Fibroblast of gingiva (primary cell): ENCODE measurements around the gene SPG11.
A peak's percentile ranks its signal among the peaks of the same experiment; 100 is the strongest.
"Not testable (repeated sequence)": the region's sequence is repeated elsewhere in the genome, so short reads cannot be mapped to it uniquely, and the experiment has no call there.

Source experiments
- DNase-seq: peaks from one replicate; pipeline ENCODE4 v3.0.0-alpha.2; 2011; ENCODE audit warnings: low read depth

The SPG11 gene

DNA sequence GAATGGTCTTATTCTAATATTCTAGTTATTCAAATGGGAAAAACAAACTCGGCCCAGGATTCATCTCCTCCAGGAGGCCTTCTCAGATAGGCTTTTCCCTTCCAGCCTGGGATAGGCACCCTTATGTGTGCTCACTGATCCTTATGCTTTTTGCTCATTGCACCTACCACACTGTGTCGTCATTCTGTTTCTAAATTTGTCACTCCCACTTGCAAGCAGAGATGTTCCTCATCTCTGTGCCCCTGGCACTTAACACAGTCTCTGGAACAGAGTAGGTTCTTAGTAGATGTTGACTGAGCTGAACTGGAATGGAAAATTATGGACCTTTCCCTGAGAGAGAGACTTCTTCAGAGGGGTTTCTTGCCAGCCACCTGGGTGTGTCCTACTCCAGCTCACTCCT is 18.7 kb upstream of the SPG11 start:
- DNase-seq: no peak

DNA sequence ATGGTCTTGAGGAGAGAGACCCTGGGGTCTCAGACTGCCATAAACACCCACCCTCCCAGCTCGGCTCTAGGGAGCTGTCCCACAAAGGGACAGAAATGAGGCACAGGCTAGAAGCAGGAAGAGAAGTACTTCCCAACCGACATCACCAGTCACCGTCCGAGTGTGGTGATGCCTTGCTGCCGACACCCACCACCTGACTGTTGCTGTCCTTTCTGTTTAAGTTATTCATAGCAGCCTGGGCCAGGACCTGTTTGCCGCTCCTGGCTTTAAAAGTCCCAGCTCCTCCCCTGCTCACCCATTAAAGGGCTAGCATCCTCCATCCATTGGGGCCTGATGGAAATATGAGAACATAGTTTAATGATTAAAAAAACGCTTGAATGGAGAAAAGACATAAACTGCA is 13.2 kb upstream of the SPG11 start:
- no peak for DNase-seq

DNA sequence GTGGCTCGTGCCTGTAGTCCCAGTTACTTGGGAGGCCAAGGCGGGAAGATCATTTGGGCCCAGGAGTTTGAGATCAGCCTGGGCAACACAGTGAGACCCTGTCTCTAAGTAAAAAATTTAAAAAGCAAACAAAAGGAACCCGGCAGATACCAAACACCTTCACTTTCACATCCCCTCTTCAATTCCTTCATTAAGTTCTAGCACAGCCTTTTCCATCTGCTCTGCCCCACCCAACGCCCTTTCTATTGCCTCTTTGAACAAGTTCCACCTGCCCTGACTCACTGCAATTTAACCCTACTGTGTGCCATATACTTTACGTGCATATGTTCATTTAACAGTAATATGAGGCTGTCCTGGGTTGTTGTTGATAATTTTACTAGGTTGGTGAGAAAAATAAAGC is 12.4 kb upstream of the SPG11 start:
- DNase-seq: no peak

DNA sequence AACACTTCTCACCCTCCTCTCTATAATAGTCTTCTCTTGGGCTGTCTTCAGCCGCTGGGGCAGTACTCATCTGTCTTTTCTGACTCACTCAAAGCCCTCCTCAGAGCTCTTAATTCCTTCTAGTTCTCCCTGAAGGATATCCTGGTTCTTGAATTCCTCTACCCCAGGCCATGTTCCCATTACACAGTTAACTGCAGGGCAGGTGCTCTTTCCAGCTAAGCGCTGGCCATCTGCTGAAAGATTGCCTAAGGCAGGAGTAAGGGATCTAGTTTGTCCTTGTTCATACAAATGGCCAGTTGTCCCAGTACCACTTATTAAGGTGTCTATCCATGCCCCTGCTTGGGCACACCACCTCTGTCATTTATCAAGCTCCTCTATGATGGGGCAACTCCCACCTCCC is 10.2 kb upstream of the SPG11 start:
- DNase-seq: no peak

DNA sequence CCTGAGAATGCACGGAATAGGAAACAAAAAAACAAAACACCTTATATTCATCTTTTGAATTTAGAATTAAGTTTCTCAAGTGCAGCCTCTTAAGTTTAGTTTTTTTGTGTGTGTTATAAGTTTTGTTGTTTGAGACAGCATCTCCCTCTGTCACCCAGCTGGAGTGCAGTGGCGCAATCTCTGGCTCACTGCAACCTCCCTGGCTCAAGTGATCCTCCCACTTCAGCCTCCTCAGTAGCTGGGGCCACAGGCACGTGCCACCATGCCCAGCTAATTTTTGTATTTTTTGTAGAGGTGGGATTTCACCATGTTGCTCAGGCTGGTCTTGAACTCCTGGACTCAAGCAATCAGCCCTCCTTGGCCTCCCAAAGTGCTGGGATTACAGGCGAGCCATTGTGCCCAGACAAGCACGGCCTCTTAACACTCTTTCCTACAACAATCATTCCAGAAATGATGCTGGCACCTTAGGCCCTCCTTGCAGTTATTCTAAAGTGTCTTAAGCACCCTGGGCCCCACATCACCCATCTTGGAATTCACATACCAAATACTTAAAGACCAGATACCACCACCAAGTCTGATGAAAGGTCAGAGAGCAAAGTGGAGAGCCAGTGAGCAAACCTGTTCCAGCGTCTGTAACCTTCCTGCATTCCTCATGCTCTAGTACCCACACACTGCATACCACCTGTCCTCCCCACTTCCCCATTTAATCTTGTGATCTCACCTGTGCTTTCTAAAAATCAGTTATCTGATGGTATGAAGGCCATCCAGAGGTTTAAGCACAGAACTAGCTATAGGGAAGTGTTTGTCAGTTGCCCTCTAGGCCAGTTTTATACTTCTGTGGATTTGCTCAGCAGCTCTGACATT is 6.9 kb upstream of the SPG11 start:
- no peak for DNase-seq

DNA sequence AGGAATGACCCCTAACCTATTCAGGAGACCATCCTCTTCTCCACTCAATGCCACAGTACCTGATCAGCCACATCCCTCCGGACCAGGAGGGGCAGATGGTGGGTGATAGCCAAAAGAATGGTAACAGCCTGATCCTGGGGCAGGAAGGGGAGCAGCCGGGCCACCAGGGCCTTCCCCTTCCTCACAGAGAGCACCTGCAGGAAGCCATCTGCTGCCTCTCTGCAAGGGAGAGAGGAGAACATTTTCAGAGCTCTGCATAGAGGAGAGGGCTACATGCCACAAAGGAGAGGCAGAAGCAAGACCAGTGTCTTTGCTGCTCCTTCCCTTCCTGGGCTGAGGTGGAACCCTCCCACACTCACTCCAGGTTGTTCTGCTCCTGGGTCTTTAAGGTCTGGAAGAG is 5.5 kb upstream of the SPG11 start:
- no peak for DNase-seq

DNA sequence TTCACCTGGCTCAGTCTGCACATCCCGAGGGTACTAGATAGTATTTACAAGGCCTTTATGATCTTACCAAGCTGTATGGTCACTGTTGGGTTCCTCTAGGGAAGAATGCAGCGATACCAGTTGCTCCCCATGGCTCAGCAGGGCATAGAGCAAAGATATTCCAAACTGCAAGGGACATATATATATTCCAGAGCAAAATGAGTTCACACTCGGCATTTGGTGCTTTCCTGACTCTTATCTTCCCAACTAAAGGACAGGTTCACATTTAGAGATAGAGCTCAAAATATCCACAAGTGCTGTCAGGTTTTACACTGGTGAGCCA is 3.5 kb upstream of the SPG11 start:
- DNase-seq: no peak

DNA sequence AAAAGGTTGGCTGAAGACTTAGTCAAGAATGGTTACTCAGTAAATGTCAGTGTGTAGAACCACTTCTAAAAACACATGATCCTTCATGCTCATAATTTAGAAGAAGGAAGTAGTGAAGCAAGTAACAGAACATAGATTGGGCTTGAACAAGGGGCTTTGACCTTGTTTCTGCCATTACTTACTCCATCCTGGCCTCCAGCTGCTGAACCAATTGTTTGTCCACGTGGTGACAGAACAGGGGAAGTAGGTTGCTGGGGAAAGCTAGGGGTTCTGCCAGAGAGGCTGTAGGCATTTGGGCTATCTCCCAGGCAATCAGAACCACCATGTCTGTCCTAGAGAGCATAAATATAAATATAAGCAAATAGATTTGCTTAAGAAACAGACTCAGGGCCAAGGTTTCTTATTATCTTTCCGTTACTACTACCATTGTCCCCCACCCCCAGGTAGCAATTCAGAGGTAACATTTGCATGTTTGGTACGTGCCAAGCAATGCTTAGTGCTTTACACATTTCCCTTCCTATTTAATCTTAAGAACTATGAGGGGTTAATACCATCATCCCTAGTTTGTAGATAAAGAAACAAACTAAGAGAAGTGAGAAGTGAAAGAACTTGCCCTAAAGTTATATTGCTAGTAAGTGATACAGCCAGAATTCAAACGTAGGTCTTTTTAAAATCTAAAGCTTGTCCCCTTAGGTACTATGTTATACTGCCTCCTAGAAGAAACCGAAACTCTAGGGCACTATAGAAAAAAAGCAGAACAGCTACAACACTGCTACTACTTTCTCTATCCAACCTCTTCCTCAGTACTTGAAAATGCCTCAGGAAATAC is 3.0 kb upstream of the SPG11 start:
- no peak for DNase-seq

DNA sequence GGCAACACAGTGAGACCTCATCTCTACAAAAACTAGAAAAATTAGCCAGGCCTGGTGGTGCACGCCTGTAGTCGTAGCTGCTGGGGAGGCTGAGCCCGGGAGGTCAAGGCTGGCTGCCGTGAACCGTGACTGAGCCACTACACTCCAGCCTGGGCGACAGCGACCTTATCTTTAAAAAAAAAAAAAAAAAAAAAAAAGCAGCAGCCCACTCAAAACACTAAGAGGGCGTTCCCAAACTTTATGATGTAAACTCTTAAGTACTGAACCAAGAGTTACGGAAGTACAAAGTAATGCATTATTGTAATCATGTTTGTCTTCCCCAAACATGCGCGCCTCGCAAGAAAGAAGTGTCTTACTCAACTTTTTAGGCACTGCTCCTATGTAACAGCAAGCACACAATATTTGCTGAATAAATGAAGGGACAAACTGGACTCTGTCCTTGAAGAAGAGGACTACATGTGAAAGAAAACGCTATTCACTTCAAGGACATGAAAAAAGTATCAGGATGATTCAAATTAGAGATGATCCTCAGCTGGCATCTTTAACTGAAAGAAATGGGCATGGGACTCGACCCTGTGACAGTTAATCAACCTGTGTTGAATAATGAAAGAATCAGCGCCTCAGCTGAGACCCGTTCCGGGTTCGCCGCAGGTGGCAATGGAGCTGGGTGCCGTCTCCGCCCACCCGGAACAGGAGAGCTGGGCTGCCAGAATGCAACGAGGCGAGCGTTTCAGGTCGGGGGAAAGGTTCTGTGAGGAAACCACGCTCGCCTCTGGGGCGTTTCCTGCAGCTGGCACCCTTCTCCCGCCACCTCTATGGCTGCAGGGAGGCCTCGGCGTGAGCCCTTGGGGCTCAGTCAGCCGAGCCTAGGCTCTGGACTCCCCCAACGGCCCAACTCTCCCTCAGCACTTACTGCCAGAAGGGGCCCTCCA is 718 bp downstream of the SPG11 start:
- peak; percentile 40 for DNase-seq

DNA sequence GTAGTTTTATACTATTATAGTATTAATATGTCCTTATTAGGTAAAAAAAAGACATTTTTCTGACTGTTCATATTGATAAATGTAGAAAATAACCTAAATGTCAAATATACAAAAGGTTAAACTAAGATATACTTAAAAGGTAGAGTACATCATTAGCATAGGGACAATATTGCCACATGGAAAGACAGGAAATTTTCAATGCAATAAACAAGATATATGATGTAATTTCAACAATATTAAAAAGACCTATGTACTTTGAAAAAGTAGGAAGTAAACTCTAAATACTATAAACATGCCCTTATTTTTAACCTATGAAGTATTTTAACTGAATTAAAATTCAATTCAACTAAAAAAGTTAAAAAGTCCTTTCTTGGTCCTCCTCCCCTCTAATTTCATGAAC is 1.9 kb downstream of the SPG11 start:
- no peak for DNase-seq

DNA sequence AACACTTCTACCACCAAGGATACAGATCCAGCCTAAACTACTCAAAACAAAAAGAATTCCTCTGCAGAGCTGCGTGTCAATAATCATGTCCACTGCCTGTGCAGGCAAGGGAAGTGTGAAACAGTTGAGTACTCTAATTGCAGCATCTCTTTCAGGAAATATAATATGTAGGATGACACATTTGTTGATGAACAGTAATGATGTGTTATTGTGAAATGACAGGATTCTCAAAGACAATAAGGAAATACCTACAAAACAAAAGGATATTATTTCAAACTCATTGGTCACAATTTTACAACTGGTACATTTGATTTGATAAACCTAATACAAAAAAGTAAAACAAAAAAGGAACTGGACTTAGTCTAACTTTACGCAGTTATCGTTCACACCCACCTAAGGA is 4.4 kb downstream of the SPG11 start:
- no peak for DNase-seq

DNA sequence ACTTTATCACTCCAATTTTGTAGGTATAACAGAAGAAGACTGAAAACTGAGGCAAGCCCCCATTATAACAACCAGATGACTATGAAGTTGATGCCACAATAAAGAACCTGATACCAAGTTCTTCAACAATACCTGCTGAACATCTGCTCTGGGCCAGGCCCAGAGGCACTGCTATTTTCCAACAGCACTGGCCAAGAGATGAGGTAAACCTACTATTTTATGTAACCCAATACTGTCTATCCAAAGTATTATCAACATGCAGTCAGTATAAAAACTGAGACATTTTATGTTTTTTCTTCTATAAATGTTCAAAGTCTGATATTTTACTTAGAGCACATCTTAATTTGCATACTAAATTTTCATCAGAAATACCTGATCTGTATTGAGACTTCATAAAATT is 6.1 kb downstream of the SPG11 start:
- no peak for DNase-seq

DNA sequence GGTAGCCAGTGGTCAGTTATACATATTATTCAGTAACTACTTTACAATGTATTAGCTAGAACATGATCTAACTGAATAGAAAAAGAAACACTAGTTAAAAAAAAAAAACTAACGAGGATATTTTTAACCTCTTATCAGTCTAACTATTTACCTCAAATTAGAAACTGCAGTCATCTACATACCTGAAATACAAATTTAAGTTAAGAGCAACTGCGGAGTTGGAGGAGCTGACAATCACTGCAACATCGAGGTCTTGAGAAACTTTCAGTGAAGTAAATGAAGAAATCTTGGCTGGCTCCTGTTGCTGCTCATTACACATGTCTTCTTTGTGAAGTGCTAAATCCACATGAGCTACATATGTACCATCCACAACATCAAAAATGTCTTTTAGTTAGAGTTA is 6.5 kb downstream of the SPG11 start:
- no peak for DNase-seq

DNA sequence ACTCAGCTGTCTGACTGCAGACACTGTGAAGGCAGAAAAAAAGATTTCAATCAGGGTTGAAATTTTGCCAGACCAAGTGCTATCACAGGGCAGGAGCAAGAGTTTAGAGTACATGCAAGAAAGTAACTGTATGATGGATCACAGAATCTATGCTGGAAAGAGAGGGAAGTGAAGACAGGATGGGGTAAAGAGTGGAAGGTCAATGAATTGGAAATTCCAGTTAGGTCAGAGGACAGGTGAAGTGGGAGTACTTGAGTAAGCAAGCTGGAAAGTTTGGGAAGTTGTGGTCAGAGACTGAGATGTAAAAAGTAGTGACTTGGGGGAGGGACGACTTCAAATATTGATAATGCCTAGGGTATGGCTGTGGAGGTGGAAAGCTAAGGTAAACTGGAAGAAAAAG is 7.2 kb downstream of the SPG11 start:
- no peak for DNase-seq

DNA sequence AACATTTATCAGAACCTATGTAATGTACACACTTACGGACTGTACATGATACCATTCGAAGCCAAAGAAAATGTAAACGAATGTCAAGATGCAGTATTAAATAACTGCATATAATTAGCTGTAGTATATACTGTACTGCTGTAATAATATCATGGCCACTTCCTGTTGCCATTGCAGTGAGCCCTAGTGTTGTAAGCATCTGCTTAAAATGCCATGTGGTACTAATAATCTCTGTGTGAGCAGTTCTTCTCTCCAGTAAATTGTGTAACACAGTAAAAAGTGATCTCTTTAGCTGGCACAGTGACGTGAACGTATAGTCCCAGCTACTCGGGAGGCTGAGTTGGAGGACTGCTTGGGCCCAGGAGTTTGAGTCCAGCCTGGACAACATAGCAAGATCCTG is 8.6 kb downstream of the SPG11 start:
- DNase-seq: peak; percentile 93

DNA sequence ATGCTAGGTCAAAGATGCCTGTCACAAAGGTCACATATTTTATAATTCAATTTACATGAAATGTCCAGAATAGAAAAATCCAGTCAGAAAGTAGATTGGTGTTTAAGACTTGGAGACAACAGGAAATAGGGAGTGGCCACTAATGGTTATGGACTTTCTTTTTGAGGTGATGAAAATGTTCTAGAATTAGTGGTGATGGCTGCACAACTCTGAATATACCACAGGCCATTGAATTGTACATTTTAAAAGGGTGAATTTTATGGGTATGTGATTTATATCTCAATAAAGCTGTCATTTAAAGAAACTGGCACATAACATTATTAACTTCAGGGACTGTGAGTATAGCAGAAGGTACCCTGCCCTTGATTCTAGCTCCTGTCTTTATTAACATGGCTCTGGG is 15.8 kb downstream of the SPG11 start:
- no peak for DNase-seq

DNA sequence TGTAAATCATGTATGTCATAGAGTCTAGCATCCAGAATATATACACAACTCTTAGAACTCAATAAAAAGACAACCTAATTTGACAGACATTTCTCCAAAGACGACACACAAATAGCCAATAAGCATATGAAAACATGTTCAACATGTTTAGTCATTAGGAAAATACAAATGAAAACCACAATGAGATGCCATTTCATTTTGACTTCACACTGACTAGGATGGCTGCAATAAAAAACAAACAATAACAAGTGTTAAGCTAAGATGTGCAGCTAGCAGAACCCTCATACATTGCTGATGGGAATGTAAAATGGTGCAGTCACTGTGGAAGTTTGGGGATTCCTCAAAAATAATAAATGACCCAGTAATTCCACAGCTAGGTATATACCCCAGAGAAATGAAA is 16.4 kb downstream of the SPG11 start:
- no peak for DNase-seq

DNA sequence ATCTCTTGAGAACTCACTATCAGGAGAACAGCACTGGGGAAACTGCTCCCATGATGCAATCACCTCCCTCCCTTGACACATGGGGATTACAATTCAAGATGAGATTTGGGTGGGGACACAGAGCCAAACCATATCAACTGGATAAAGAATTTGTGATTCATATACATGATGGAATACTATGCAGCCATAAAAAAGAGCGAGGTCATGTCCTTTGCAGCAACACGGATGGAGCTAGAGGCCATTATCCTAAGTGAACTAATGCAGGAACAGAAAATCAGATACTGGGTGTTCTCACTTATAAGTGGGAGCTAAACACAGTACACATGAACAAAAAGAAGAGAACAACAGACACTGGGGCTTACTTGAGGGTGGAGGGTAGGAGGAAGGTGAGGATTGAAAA is 17.0 kb downstream of the SPG11 start:
- DNase-seq: no peak

DNA sequence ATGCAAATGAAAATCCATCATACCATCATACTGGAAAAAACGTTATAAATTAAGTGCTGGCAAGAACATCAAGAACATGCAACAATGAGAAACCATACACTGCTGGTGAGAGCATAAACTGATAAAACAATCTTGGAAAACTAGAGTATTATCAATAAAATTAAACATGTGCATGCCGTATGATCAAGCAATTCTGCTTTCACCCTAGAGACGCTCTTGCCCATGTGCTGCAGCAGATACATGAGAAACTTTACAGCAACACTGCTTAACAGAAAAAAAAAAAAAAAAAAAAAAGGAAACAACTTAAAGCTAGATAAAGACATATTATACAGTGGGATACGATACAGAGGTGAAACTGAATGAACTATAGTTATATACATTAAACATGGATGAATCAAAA is 21.8 kb downstream of the SPG11 start:
- DNase-seq: no peak

DNA sequence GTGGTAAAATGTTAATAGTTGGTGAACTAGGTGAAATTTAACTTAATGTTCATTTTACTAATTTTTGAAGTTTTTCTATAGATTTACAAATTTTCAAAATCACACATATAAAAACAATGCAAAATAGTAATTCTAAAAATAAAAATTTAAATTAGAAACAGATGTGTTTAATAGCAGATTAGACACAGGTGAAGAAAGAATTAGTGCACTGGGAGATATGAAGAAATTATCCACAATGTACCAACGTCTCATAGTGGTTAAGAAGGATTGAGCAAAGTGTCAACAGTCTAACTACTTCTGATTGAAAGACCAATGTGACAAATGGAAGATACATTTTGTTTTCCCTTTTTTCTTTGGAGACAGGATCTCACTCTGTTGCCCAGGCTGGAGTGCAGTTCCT is 26.5 kb downstream of the SPG11 start:
- no peak for DNase-seq

DNA sequence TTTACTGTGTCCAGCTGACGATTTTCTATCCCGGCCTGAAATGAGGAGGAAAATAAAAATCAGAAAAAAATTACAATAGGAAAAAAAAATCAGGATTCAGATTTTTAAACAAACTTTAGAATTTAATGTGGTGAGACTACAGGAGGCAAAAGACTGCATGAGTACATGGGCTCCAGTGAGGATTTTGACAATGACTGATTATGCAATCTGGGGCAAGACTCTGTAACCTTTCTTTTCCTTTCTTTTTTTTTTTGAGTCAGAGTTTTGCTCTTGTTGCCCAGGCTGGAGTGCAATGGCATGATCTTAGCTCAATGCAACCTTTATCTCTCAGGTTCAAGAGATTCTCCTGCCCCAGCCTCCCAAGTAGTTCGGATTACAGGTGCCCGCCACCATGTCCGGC is 29.9 kb downstream of the SPG11 start:
- DNase-seq: peak; percentile 53

DNA sequence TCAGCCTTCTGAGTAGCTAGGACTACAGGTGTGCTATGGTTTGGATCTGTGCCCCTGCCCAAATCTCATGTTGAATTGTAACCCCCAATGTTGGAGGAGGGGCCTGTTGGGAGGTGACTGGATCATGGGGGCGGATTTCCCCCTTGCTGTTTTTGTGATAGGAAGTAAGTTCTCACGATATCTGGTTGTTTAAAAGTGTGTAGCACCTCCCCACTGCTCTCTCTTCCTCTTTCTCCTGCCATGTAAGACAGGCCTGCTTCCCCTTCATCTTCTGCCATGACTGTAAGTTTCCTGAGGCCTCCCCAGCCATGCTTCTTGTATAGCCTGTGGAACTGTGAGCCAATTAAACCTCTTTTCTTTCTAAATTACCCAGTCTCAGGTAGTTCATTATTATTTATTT is 38.2 kb downstream of the SPG11 start:
- not testable (repeated sequence) for DNase-seq

DNA sequence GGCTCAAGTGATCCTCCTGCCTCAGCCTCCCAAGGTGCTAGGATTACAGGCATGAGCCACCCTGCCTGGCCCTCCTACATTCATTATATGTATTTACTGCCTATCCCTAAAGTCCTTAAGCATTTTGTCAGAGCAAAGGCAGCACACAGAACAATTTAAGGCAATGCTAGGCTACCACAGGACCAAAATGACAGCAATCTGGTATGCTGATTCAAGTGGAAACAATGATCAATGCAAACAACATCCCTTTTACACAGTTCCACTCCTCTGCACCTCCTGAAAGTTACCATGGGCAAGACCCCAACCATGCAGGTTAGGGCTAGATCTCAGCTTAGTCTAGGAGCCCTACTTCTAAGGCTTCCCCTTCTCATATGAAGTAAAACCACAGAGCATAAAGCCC is 40.3 kb downstream of the SPG11 start:
- DNase-seq: no peak
